Stimulated activated CD8-positive, alpha-beta memory T cell treated with anti-CD3 and anti-CD28 coated beads, Interleukin-4, amount 100 ng/mL, for 48 hours (primary cell): ENCODE results near the gene KLHL2.

Experiments used
- DNase-seq: peaks from one replicate; pipeline ENCODE4 v3.0.0-alpha.2; 2020

KLHL2 gene

GRCh38 chr4:165370530-165370929 lies 163.2 kb downstream of the KLHL2 start:
- no peak for DNase-seq
